GM19324 (cell line): ENCODE results near the gene UBQLN1.
"Not testable (repeated sequence)": the region's sequence is repeated elsewhere in the genome, so short reads cannot be mapped to it uniquely, and the experiment has no call there.

ENCODE experiments used
- ATAC-seq: cut with Tn5 transposase; IDR thresholded peaks from one replicate; pipeline ENCODE4 v1.9.1; 2021; ENCODE audit warnings: mild to moderate bottlenecking, moderate library complexity; ENCODE audit not compliant: unreplicated experiment, low FRiP score

The UBQLN1 gene

GRCh38 chr9:83637389-83637788 lies 70.4 kb downstream of the UBQLN1 start:
- no peak for ATAC-seq

DNA sequence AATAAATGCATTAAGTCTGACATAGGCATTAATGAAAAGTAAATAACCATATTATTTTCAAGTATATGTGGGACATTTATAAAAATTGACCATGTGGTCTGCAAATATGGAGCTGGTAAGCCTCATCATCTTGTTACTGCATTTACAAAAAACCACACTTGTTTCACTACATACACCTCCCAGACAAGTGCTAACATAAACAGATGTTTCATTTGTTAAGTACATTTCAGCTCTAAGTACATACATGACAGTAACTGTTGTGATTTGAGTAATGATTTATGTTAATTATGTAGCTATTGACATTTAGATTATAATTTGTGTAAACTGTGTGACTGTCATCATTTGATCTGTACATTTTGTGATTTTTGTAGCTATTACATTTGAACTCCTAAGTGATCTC lies 70.9 kb downstream of the UBQLN1 start:
- no peak for ATAC-seq

DNA sequence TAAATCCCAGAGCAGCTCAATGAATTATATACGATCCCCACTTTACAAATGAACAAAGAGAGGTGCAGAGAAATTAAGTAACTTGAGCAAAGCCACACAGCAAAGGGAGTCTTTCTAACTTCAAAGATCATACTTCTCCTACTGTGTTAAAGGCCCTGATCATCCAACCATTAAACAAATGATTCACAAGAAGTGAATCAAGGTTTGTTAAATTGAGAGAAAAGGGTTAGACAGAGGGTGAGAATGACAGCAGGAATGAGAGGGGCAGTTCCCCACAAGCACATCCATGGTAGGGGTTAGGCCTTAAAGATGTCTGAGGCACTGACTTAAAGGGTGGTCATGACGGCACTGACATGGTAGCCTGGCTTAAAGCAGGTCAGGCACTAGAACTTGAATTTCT lies 74.1 kb downstream of the UBQLN1 start:
- ATAC-seq, result no peak

DNA sequence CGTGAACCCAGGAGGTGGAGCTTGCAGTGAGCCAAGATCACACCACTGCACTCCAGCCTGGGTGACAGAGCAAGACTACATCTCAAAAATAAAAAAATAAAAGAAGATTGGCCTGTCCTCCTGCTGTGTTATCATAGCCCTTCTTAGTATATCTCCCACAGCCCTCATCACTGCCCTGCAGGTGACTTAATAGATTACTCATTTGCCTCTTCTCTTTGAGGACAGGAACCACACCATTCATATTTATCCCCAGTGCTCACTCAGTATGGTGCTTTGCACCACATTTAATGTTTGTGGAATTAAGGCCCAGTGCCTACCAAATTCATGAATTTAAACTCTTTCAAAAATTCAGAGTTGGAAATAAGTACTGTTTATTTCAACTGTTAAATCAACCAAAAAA lies 74.5 kb downstream of the UBQLN1 start:
- no peak for ATAC-seq

GRCh38 chr9:83630938-83631457 lies 76.8 kb downstream of the UBQLN1 start:
- no peak for ATAC-seq

DNA sequence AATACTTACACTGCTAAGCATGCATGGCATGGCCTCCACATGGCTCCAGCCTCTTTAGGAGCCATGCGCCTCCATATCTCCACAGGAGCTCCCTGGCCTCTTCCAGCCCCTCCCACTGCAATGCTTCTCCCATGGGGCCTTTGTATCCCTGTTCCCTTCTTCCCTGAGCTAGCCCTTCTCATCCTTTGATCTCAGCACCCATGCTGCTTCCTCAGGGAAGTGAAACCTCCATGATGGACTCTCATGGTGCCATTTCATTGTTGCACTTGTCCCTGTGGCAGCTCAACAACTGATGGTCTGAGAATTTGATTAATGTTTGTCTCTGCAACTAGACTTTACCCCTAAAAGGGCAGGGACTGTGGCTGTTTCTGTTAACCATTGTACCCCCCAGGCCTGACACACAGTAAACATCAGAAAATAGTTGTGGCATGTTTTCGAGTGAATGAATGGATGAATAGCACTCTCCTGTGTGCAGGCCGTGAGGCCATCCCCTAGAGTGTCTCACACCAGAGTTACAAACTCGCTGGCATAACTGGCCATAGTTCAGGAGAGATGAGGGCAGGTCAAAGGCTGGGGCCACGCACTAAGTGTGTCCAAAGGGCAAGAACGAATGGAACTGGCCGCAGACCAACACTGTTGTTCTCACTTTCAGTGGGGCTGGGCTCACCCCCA lies 78.2 kb downstream of the UBQLN1 start:
- ATAC-seq, result no peak

DNA sequence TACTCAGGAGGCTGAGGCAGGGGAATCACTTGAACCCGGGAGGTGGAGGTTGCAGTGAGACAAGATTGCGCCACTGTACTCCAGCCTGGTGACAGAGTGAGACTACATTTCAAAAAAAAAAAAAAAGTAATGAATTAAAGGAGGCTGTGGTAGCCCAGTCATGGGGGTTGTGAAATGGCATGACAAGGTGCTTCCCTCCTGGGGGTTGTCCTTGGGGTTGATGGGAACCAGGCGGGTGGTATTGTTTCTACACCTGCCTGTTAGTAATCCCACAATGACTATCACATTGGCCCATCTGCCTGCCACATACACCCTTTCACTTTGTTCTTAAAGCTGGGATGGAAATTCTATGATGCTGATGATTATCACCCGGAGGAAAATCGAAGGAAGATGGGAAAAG lies 79.2 kb downstream of the UBQLN1 start:
- ATAC-seq, result no peak

DNA sequence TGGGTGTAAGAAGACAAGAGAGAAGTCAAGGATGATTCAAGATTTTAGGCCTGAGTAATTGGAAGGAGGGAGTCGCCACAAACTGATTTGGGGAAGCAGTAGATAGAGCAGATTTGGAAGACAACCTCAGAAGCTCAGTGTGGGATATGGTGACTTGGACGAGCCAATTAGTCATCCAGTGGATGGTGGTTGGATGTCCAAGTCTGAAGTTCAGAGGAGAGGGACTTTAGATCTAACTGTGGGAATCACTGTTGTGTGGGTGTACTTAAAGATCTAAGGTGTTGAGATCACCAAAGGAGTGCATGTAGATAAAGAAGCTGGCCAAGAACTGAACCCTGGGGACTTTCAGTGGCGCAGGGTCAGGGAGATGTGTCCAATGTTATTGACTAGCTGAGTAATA lies 82.6 kb downstream of the UBQLN1 start:
- no peak for ATAC-seq

DNA sequence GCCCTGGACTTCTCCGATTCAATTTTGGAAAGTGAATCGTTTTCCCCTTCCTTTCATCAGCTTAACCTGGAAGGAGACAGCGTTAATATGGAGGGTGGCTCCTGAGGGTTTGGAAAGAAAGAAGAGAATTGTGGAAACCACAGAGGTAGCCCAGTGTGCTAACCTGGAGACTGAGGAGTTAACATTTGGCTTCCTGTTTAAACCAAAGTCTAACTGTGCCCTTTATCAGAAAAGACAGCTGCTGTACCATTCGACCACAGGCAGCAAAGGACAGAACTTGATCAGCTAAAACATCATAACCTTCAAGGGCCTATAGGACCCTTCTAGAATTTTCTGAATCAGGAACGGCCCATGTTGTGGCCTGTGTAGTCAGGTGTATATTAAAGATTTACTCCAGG lies 84.1 kb downstream of the UBQLN1 start:
- ATAC-seq, result peak; percentile 21

DNA sequence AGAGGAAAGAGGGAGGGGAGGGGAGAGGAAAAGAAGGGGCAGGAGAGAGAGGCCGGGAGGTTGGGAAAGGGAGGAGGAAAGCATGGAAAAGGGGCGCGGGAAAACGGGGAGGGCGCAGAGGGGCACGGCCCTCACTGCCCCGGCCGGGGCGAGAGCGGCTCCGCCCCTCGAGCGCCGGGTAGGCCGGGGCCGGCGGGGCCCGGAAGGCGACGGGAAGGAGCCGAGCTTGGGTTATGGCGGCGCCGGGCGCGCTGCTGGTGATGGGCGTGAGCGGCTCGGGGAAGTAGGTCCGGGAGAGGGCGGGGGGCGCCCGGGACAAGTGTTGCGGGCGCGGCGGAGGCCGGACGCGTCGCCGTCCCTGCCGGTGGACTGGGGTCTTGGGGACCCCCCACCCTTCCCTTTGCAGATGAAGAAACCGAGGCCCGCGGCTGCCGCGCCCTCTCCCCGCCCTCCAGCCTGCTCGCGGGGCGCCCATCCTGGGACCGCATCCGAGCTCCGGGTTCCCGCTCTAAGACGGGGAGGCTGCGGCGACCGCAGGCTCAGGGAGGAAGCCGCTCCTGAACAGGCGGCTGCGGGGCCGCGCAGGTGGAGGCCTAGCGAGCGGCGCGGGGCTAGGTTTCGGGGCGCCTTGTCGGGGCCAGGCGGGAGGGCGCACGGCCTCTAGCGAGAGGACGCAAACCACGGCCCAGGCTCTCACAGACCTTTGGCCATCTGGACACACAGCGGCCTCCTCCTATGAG lies 84.6 kb downstream of the UBQLN1 start, which contains the start of gene IDNK:
IDNK (plus strand) TSS at position 205 of the 740 bp plus-strand sequence; CDS start at position 234, 29 bp downstream.
- ATAC-seq, result peak; percentile 89

DNA sequence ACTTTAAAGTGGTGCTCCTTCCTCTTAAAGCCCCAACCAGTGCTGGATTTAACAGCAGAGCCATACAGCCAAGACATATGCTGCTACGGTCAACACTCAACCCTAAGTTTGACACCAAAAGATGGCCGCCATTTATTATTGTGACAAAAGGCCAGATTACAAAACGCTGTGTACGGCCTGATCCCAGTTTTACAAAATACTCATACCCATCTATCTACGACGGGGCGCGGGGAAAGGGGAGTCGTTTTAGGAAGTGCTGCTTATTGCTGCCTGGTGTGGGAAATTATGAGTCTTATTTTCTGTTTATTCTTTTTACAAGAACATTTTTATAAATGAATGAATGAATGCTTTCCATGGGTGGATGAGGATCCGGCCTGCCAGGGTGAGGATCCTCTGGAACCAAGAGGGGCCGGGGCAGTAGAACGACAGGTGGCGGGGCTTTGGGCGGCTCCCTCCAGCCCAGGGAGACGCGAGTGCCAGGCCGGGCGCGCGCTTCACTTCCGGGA lies 85.3 kb downstream of the UBQLN1 start:
- ATAC-seq, result peak; percentile 63

DNA sequence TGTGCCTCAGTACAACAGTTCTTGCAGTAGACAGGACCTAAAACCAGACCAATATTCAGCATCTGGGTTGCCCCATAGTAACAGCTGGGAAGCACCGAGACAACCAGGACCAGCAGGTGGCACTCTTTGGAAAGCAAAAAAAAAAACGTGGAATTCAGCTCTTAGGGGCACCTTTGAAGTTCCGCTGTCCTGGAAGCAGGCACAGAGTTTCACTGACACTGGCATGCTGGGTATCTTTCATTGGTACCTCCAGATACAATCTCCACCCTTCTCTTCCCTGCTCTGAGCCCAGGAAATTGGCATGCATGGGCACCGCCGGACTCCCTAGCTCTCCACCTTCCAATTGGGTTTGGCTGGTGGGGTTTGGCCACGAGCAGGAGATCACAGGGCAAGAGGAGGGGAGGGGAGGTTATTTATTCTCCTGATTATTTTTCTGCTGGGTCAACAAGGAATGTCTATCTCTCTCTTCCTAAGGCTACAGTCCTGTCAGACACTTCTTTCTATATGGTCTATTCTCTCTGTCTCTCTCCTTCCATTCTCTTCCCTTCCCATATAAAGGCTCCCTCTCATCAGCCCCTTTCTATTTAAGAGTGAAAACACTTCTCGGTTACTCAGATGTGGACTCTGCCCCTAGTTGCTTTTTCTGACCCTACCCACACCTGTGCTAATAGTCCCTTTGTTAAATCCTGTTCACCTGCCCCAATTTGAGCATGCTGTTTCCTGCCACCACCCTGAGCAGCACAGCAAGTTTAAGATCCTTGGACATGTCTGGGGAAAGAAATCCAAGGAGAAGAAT lies 86.7 kb downstream of the UBQLN1 start:
- no peak for ATAC-seq

- ATAC-seq, result no peak
These were observed 90.5 kb downstream of the UBQLN1 start for GRCh38 chr9:83617299-83617698.

DNA sequence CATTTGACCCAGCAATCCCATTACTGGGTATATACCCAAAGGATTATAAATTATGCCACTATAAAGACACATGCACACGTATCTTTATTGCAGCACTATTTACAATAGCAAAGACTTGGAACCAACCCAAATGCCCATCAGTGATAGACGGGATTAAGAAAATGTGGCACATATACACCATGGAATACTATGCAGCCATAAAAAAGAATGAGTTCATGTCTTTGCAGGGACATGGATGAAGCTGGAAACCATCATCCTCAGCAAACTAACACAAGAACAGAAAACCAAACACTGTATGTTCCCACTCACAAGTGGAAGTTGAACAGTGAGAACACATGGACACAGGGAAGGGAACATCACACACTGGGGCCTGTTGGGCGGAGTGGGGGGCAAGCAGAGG lies 94.5 kb downstream of the UBQLN1 start:
- not testable (repeated sequence) for ATAC-seq
